SKM-1 (cell line): ENCODE data around the gene CCDC159.
A peak's percentile ranks its signal among the peaks of the same experiment; 100 is the strongest.
"Not testable (repeated sequence)": the region's sequence is repeated elsewhere in the genome, so short reads cannot be mapped to it uniquely, and the experiment has no call there.

Source experiments
- DNase-seq: peaks from one replicate; lab custom pipeline; 2025; ENCODE audit not compliant: unreplicated experiment; lab: John Stamatoyannopoulos, UW

CCDC159 gene

DNA sequence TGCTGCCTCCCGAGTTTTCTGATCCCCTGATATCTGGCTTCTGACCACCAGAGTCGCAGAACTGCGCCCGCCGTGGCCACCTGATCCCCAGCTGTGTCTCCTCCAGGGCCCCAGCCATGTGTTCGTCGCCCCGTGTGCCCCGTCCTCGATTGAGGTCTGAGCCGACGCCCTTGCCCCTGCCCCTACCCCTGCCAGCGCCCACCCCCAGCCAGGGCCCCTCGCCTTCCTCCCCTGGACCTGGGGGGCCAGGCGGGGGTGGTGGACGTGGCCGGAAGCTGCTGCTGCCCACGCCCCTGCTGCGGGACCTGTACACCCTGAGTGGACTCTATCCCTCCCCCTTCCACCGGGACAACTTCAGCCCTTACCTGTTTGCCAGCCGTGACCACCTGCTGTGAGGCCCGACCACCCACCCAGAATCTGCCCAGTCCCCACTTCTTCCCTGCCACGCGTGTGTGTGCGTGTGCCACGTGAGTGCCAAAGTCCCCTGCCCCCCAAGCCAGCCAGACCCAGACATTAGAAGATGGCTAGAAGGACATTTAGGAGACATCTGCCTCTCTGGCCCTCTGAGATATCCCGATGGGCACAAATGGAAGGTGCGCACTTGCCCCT is 18.1 kb downstream of the CCDC159 start:
- no peak for DNase-seq

DNA sequence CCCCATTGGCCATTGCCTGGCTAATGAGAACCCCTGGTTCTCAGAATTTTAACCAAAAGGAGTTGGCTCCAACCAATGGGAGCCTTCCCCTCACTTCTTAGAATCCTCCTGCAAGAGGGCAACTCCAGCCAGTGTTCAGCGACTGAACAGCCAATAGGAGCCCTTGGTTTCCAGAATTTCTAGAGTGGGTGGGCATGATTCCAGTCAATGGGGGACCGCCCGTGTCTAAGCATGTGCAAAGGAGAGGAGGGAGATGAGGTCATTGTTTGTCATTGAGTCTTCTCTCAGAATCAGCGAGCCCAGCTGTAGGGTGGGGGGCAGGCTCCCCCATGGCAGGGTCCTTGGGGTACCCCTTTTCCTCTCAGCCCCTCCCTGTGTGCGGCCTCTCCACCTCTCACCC is 18.6 kb downstream of the CCDC159 start:
- no peak for DNase-seq

DNA sequence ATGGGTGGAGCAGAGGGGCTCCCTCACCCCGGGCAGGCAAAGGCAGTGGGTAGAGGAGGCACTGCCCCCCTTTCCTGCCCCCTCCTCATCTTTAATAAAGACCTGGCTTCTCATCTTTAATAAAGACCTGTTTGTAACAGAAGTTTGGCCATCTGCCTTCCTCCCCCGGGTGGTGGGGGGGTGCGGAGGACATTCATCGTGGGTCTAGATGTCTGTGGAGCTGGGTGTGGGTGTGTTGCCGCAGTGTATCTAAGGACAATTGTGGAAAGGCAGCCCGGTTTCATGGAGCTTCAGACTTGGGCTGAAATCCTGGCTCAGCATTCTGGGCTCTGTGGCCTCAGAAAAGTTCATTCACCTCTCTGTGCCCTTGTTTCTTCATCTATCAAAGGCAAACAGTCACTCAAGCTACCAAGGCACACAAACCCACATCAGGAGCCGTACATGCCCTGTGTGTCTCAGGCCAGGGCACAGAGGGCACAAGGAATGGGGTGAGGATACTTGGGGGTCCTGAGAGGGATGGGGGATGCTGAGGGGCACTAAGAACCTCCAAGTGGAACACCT is 19.3 kb downstream of the CCDC159 start:
- DNase-seq: no peak

DNA sequence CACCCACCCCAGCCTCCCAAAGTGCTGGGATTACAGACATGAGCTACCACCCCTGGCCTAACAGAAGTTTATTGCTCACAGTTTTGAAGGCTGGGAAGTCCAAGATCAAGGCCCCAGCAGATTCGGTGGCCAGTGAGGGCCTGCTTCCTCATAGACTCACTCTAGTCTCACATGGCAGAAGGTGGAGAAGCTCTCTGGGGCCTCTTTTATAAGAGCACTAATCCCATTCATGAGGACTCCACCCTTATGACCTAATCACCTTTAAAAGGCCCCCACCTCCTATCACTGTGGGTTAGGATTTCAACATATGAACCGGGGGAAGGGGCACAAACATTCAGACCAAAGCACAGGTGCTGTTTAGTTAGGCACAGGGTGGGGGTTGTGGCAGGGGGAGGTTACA is 21.2 kb downstream of the CCDC159 start:
- no peak for DNase-seq

DNA sequence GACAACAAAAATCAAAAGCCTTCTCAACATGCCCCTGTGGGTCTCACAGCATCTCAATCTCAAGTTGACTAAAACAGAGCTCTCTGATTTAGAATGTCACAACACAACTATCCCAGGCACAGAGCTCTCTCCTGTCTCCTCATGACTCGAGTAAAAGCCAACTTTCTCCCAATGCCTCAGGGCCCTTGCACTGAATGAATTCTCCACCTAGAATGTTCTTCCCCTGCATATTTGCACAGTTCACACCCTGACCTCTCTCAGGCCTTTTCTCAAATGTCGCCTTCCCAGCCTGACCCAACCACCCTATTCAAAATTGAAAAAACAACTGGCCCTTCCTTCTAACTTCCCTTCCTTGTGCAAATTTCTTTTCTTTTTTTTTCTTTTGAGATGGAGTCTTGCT is 24.4 kb downstream of the CCDC159 start:
- no peak for DNase-seq

DNA sequence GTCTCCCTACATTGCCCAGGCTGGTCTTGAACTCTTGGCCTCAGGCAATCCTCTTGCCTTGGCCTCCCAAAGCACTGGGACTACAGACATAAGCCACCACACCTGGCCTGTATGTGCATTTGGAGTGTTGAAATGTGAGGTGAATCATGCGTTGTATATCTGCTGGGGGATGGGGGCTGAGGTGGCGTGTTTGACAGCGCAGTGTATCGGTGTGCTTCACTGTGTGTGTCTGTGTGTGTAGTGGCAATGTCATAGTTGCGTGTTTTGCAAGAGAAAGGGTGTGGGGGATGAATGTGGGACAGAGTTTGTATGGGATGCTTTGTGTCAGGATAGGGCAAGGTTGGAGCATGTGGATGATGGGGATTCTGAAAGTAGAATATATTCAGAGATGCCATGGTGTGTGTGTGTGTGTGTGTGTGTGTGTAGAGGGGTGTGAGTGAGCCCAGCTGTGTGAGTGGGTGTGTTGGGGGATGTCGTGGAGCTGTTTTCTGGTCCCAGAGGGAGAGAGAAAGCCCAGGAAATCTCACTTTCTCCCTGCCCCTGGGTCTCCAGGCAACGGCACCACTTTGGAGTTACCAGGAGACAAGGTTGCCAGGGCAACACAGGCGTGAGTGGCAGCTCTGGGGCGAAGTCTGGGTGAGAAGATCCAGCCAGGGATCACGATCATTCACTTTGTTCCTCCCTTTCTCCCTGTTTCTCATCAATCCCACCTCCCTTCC is 27.0 kb downstream of the CCDC159 start:
- no peak for DNase-seq

DNA sequence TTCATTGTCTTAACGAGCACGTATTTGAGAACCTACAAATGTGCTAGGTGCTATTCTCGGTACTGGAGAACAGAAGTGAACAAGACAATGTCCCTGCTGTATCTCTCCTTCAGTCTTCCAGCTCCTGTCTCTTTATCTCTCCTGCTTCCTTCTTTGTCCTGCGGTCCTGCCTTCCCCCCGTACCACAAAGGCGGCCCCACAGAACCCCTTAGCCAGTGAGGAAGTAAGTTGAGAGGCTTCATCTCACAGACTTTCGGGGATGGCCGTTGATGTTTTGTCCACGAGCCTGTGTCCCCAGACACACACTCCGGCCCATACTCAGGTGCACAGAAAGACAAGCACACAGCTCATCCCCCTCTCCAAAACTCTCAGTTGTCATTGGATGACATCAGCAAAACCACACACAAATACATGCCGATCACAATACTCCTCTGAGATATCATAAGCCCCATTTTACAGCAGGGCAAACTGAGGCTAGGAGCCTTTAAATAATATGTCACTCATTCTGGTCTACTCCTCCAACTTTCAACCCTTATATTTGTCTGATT is 27.6 kb downstream of the CCDC159 start:
- DNase-seq: no peak

DNA sequence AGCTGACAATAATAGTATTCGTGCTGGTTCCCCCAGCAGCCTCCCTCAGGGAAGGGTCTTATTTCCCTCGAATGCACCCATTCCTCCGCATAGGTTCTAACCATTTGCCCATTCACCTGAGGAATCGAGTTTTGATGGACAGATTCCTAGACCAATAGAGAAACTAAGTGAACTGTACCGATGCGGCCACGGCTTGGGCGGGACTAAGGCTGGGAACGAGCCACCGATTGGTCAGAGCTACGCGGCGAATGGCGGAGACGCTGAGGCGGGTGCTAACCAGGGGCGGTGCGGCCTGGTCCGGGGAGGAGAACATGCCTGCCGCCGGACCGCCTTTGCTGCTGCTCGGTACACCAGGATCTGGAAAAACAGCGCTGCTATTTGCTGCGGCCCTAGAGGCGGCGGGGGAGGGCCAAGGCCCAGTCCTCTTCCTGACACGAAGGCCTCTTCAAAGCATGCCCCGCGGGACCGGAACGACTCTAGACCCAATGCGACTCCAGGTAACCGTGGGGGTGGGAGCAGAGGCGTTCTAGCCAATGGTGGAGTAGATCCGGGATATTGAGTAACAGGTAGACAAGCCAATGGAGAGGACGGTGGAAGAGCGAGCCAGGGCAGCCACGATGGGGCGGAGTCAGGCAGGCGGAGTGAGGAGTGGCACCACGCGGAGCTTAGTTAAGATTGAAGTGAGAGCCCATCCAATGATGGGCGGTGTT is 28.3 kb downstream of the CCDC159 start, which contains the start of gene SWSAP1:
Gene SWSAP1 (plus strand): TSS at position 234 of the 710 bp plus-strand sequence. CDS start 15 bp downstream, at position 249.
- DNase-seq: peak; percentile 100

DNA sequence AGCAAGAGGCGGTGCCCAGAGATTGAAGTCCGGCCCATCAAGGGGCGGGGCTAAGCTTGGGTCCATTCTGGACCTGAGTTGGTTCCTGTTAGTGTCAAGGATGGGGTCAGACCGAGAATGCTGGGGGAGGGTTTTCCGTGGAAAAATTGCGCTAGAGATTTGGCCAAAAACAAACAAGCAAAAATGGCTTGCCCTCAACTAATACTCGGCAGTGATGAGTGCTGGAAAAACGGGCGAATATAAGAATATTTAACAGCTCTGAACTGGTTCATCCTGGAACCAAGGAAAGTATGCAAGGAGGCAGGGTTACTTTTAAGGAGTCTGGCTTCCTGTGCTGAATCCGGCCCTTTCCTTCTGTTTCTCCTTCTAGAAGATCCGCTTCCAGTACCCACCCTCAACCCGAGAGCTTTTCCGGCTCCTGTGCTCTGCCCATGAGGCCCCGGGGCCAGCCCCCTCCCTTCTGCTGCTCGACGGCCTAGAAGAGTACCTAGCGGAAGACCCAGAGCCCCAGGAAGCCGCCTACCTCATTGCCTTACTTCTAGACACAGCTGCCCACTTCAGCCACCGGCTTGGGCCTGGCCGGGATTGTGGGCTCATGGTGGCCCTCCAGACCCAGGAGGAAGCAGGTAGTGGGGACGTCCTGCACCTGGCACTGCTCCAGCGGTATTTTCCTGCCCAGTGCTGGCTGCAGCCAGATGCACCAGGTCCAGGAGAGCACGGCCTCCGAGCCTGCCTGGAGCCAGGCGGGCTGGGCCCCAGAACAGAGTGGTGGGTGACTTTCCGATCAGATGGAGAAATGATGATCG is 29.0 kb downstream of the CCDC159 start:
- DNase-seq: no peak

DNA sequence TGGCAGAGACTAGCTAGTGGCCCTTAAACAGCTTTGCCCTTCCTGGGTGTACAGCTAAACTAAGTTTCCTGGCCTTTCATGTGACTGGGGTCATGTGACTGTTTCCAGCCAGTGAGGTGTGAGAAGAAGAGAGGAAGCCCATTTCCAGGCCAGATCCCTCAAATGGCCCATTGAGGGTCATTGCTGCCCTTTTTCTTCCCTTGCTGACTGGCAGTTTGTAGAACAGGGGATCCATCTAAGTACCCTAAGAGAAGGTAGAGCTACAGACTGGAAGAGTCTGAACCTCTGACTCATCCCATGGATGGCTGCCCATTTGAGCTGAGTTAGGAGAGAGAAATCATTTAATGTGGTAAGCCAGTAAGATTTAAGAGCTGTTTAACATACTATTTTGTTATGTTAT is 30.9 kb downstream of the CCDC159 start:
- no peak for DNase-seq

DNA sequence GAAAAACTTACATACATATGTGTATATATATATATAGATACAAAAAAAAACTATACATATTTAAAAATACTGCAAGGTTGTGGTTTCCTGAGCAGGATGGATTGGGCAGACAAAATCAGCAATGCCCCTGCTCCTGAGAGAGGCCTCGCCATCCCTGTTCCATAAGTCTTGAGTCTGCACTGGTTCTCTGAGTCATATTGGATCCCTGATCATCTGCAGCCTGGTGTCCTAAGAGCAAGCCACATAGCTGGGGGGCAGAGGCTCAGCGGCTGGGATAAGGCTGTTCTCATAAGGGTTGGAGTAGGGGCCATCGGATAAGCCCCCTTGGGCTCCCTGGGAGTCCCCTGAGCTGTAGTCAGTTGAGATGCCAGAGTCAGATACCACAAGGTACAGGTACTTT is 31.4 kb downstream of the CCDC159 start:
- DNase-seq: no peak

DNA sequence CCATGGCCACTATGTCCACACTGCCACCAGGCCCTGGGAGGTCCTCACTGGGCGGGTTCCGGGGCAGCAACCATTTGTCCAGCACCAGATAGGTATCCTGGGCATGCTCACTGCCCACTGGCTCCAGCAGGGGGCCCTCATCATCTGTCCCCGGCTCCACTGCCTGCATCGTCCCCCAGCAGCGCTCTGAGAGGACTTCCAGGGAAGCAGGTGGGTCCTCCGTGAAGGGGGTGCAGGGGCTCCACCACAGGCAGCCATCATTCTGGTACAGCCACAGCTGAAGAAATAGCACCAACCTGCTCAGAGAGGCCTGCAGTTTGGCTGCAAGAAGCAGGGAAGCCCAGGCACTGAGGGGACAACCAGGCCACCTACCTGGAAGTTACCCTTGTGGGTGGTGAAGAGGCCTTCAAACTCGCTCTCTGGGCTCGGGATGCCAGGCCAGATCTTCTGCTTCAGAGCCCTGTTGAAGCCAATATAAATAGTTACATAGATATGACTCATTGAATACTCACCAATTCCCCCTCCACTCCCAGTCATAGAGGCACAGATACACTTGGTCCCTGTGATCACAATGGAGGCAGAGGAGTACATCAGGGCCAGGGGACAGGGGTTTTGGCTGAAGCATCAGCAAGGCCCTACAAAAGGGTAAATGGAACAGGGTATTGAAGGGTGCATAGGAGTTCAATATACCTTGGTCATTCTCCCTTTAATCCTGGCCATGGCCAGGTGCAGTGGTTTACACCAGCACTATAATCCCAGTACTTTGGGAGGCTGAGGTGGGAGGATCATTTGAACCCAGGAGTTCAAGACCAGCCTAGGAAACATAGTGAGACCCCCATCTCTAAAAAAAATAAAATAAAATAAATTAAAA is 32.2 kb downstream of the CCDC159 start:
- no peak for DNase-seq

DNA sequence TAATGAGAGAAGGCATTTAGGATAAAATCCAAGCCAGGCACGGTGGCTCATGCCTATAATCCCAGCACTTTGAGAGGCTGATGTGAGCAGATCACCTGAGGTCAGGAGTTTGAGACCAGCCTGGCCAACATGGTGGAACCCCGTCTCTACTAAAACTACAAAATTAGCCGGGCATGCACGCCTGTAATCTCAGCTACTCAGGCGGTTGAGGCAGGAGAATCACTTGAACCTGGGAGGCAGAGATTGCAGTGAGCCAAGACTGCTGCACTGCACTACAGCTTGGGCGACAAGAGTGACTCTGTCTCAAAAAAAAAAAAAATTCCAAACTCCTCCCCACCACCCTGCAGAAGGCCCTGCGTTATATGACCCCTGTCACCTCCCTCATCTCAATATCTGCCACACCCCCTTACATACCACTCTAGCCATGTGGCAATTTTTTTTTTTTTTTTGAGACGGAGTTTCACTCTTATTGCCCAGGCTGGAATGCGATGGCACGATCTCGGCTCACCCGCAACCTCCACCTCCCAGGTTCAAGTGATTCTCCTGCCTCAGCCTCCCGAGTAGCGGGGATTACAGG is 33.0 kb downstream of the CCDC159 start:
- DNase-seq: not testable (repeated sequence)

DNA sequence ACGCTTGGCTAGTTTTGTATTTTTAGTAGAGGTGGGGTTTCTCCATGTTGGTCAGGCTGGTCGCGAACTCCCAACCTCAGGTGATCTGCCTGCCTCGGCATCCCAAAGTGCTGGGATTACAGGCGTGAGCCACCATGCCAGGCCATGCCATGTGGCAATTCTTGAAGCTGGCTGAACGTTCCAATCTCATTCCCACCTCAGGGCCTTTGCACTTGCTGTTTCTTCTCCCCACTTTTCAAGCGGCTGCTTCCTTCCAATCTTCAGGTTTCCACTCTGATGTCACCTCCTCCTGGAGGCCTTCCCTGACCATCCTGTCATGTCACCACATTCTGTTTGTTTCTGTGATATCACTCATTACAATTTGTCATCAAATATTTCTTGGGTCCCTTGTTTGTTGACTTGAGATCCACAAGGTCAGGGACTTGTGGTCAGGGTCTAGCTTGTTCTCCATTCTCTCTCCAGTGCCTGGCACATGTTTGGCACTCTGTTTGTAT is 33.6 kb downstream of the CCDC159 start:
- DNase-seq: no peak

DNA sequence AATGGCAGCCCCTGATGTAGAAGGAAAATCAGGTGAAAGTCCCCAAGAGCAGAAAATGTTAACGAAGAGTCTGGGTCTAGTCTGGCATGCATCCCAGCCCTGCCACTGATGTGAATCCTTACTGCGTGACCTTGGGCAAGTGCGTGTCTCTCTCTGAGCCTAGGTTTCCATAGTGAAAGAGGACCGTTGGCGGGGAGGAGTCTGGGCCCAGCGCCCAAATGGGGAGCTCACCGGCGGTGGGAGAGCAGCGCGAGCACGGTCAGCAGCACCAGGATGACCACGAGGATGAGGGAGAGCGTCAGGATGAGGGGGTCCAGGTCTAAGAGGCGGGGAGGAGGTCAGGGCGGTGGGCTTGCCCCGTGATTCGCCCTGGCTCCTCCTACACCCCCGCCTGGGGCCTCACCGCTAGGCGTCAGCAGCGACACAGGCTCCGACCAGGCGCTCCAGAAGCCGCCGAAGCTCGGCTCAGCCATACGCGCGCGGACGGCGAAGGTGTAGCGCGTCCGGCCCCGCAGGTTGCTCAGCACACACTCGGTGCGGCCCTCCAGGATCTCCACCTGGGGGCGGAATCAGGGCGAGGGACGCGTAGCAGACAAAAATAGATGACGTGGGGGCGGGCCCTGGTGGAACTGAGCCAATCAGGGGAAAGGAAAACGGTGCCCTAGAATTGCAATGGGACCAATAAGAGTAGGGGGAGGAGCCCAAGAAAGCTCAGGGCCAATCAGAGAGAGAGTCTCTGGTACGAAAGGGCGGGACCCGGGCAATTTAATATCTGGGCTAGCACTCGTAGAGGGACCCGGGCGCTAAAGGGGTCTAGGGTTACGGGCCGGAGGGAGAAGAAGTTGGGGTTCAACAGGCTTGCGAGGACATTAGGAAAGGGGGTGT is 34.6 kb downstream of the CCDC159 start:
- DNase-seq: peak; percentile 91

DNA sequence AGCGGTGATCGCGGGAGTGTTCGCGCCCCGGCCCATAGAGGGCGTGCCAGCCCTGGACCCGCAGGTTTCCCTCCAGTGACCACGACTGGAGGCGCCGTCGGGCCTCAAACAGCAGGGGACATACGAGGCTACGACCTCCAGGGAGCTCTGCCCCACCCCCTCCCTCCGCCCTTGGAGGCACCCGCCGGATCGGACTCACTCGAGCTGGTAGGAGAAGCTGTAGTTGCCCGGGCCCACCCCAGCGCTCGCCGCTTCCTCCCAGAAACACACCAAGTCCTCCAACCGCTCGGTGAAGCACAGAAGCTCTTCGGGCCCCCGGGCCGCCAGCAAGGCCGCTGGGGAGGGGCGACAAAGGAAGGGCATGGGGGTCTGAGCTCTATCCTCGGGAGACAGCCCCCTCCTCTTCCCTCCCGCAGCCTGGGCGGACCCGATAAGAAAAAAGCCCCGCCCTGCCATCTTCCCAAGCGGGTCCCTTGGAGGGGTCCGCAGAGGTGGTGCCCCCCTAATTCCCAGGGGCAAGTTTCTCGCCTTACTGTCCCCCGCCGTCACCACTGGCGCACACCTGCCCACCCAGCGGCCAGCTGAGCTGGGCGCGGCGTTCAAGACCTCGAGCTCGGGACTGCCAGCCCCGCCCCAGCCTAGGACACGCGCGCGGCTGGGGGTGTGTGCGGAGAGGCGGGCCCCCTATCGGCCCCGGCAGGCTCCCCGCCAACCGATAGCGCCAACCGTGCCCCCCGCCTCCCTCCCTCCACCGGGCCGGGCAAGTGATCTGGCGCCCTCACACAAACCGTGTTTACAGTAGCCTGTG is 36.8 kb downstream of the CCDC159 start:
- DNase-seq: no peak

DNA sequence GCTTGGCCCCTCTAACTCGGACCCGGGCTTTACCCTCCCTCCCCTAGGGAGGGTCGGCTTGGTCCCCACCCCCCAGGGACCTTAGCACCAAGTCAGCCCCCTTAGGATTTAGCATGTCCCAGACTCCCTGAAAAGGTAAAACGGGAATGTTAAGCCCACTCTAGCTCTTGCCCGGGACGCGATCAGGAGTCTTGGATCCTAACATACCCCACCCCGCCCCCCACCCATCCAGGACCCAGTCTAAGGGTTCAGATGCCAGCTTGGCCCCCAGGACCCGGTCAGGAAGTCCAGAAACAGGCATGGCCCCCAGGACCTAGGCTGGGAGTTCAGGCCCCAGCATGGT is 37.4 kb downstream of the CCDC159 start:
- DNase-seq: no peak

DNA sequence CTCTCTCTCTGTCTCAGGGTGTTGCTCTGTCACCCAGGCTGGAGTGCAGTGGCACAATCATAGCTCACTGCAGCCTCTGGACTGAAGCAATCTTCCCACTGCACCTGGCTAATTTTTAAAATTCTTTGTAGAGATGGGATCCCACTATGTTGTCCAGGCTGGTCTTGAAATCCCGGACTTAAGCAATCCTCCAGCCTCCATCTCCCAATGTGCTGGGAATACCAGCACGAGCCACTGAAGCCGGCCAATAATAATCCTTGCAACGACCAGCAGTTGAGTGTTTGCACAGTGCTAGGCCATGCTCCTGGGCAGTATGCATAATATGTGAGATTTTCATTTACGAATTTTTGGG is 38.4 kb downstream of the CCDC159 start:
- DNase-seq: no peak
